ENCODE data around the gene MDFIC.

MDFIC gene

GRCh38 chr7:114997487-114998404 is 75.9 kb downstream of the MDFIC start:
- DNase-seq (ENCODE audit: low read depth in 2 of 2): no peak

DNA sequence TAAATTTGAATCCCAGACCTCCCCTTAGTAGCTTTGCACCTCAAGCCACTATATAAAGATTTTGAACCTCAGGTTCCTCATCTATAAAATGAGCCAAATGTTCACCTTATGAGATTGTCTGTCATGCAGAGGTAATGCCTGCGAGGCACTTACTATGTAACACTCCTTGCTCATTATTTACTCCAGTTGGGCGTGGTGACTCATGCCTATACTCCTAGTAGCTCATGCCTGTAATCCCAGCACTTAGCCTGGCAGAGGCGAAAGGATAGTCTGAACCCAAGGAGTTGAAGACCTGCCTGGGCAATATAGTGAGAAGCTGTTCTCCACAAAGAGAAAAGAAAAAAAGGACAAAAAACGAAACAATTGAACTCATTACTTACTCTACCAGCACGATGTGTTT is 82.2 kb downstream of the MDFIC start:
- DNase-seq (ENCODE audit: low read depth in 2 of 2): no peak

DNA sequence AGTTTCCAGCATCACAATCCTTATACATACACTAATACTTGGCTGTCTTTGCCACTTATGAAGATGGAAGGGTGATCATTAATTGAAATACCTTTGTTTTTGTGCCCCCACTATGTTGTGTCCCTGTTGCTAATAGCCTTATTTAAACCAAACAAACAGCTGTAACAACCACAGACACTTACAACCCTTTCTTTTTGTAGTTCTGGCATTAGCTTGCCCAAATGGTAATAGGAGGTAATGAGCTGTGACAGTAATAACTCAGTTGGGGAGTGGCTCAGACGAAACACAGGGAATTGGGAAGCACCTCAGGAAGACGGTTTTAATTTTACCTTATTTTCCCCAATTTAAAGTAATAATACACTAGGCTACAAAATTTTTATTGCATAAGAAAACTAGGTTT is 83.4 kb downstream of the MDFIC start:
- DNase-seq (ENCODE audit: low read depth in 2 of 2): no peak

DNA sequence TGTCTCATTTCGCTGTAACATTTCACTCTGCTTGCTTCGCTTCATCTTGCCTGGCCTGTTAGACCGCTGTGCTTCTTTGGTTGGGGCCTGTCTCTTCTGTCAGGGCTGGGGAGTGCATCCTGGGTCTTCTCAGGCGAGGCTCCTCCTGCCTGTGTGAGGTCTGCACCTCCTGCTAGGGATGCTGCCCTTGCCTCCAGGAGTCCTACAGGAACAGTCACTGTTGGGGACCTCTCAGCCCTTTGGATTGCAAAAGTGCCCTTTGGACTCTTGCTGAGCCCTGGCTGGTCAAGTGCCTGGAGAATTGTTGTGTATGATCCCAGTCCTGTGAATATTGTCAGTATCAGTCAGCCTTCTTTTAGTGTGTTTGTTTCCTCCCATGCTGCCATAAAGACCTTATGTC is 84.1 kb downstream of the MDFIC start:
- no peak for DNase-seq (ENCODE audit: low read depth in 2 of 2)

DNA sequence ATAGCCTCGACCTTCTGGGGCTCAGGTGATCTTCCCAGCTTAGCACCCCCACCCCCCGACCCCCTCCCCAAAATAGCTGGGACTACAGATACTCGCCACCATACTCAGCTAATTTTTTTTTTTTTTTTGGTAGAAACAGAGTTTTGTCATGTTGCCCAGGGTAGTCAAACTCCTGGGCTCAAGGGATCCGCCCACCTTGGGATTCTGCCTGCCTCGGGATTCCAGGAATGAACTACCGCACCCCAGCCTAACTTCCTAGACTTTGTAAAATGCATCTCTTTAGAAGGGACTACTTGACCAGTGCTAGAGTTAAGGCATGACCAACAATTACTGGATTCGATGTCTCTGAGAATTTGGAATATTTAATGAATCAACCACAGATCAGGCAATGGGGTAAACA is 85.9 kb downstream of the MDFIC start:
- no peak for DNase-seq (ENCODE audit: low read depth in 2 of 2)

DNA sequence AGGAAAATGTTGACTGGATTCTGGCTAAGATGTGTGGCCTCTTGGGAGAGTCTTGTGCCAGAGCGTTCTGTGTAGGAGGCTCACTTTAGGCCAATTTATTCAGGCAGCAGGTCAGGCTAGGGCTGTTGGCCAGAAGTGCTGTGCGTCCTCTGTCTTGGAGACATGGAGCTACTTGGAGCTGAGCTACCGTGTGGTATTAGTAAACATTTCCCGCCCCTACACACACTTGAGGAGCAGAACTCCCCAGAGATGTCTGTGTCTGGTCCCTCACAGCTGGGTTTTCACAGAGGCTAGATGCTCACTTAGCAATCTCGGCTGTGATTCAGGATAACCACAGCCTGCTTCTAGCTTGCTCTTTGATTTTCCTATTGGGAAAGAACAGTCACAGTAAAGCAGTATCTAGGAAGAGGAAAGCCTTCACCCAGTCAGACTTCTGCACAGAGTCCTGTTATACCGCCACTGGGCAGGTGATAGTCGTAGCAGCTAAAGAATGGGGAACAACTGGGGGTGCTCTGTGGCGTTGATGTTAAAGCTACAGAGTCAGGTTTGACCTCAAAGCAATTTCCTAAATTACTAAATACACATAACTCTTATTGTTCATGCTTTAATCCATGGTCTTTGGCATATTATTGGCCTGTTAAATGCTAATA is 86.7 kb downstream of the MDFIC start:
- no peak for DNase-seq (ENCODE audit: low read depth in 2 of 2)

DNA sequence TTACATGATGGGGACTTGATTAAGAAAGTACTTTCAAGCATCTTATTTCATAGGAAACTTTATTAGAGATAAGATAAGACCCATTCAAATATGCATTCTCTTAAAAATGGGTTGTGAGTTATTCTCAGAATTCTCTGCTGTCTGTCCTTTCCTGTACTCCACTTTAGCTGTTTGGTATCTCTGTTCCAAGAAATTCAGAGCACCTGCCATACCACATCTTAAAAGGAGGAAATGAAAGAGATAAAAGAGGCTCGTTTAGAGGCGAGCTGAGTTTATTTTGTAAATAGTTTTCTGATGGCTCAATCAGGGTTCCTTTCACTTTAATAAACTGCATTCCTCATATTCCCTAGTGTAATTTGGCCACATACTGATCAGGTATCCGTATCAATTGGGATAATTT is 87.2 kb downstream of the MDFIC start:
- no peak for DNase-seq (ENCODE audit: low read depth in 2 of 2)

GRCh38 chr7:115009736-115010440 is 88.0 kb downstream of the MDFIC start:
- no peak for DNase-seq (ENCODE audit: low read depth in 2 of 2)

DNA sequence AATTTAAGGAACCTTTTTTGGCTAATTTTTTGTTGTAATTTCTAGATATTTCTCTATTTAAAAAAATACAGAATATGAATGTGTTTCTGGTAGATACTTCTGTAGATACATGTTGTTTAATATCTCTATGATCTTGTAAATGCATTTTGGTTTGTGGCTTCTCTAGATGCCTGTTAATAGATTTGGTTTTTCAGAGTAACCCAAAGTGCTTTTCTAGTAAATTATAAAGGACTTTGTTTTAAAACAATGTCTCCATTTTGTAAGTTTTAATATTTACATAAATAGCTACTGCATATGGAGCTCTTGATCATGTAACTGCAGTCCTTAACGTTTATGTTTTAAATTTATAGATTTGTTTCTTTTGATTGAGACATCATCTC is 88.5 kb downstream of the MDFIC start:
- no peak for DNase-seq (ENCODE audit: low read depth in 2 of 2)

GRCh38 chr7:115013886-115014285 is 92.0 kb downstream of the MDFIC start:
- DNase-seq (ENCODE audit: low read depth in 2 of 2): no peak

DNA sequence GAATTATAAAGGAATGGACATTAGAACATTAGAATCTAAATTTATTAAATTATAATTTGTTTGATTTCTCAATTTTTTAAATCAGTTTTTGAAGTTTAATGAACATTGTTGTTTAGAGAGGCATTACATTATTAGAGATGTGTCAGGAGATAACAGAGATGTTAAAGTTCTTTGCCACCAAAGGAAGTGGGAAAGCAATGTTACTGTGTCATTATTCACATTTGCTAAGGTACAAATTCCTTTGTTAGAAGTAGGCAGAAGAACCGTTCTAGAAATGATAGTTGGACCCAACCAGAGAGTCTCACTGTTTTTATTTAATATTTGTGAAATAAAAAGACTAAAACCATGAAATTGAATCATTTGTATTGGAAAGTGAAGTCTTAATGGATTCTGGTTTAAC is 92.9 kb downstream of the MDFIC start:
- DNase-seq (ENCODE audit: low read depth in 2 of 2): no peak

- DNase-seq (ENCODE audit: low read depth in 2 of 2): no peak
These were observed 93.7 kb downstream of the MDFIC start for GRCh38 chr7:115015619-115016018.

GRCh38 chr7:115019882-115020605 is 98.2 kb downstream of the MDFIC start:
- DNase-seq (ENCODE audit: low read depth in 2 of 2): no peak

- DNase-seq (ENCODE audit: low read depth in 2 of 2): no peak
These were observed 101.3 kb downstream of the MDFIC start for GRCh38 chr7:115023219-115023618.

- DNase-seq (ENCODE audit: low read depth in 2 of 2): no peak
These were observed 102.4 kb downstream of the MDFIC start for GRCh38 chr7:115024276-115024675.

DNA sequence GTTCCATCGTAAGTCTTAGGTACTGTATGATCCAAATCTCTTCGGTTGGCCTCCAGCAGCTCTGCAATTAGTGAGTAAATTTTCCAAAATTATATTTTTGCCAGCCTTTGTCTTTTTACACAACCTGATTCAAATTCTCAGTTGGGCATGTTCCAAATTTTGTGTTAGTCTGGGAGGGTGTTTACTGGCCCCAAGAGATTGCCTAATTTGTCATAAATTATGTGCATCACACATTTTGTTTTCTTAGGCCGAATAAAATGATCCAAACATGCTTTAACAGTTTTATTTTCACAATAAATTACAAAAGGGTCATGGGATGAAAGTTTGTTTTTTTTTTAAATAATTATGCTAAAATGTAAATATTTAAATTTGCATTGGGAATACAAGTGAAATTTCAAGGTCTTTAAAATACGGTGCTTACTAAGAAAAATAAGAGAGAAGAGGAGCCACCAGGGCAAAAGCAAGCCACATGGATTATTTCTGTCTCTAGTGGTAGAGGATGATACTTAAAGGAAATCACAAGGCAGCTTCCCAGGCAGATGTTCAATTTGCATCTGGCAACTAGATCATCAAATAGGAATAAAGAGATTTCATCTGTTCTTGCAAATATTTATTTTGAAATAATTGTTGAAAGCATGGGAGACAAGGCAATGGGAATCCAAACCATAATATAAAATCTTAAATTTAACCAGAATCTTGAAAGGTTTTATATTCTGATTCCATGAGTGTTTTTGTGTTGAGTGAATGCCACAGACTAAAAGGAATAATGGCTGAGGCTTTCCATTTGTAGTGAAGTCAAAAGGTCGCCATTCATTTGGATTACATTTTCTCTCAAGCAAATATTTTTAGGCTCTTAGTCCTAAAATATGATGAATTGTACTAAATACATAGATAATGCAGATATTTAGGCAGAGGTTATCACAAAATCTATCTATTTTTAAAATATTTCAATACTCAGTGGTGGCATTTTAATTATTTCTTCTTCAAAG is 111.1 kb downstream of the MDFIC start:
- DNase-seq (ENCODE audit: low read depth in 2 of 2): no peak

DNA sequence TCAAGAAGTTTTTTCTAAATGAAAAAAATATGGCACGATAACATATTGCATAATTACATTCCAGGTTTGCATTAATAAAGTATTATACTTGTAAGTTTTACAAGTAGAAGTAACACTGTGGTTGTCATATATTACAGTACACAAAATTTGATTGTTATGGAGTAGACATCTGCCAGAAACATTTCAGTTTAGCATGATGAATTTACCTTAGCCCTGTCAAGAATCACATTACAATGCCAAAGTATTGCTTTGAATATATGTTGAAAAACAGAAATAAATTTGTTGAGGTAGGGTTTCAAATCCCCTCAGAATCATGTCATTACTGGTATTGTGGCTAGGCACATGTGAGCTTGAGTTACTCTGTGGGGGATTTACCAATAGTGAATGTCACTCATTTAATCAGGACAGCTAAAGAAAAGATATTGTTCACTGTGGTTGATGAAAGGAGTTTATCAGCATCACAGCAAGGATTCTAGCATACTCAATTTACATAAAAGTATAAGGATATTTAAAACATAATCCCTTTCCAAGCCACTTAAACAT is 112.1 kb downstream of the MDFIC start:
- DNase-seq (ENCODE audit: low read depth in 2 of 2): no peak

- no peak for DNase-seq (ENCODE audit: low read depth in 2 of 2)
These were observed 112.6 kb downstream of the MDFIC start for GRCh38 chr7:115034515-115034914.

GRCh38 chr7:115037128-115037802 is 115.4 kb downstream of the MDFIC start:
- no peak for DNase-seq (ENCODE audit: low read depth in 2 of 2)

DNA sequence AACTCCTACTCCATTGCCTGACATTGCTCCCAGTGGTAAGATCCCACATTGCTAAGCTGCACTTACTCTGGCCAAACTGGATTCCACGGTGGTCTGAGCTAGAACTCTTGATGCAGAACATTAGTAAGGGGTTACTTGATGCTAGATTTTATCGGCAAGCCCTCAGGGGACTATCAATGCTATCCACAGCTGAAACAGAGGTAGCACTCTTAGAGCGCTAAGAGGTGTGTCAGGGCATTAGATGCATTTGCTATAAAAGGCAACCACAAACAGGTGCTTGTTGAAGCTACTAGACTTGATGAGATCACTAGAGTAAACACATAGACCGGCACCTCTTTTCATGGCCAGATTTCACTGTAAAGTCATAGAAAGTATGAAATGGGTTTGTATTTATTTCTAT is 116.3 kb downstream of the MDFIC start:
- no peak for DNase-seq (ENCODE audit: low read depth in 2 of 2)
